GM10266 (cell line): ENCODE data around the gene DUS2.
"Not testable (repeated sequence)": the region's sequence is repeated elsewhere in the genome, so short reads cannot be mapped to it uniquely, and the experiment has no call there.

Source experiments
- DNase-seq: peaks from one replicate; pipeline ENCODE4 v3.0.0; 2012; ENCODE audit errors: extremely low spot score
- CTCF ChIP-seq: IDR thresholded peaks from 2 replicates; pipeline ENCODE4 v1.5.1; 2012; ENCODE audit warnings: mild to moderate bottlenecking, low read depth; ENCODE audit not compliant: control insufficient read depth, insufficient read depth; ENCODE audit errors: missing control alignments

Gene DUS2

GRCh38 chr16:68097895-68098294 lies 74.8 kb downstream of the DUS2 start:
- no peak for TF ChIP-seq CTCF
- no peak for DNase-seq

- TF ChIP-seq CTCF, result no peak
- DNase-seq, result no peak
Measured at GRCh38 chr16:68100488-68100887, 77.4 kb downstream of the DUS2 start.

- no peak for DNase-seq
- no peak for TF ChIP-seq CTCF
Measured at GRCh38 chr16:68105611-68106010, 82.5 kb downstream of the DUS2 start.

GRCh38 chr16:68107230-68107928 lies 84.3 kb downstream of the DUS2 start:
- DNase-seq, result not testable (repeated sequence)

- DNase-seq, result not testable (repeated sequence)
Measured at GRCh38 chr16:68109156-68109555, 86.1 kb downstream of the DUS2 start.

- DNase-seq, result not testable (repeated sequence)
Measured at GRCh38 chr16:68110611-68111010, 87.5 kb downstream of the DUS2 start.

GRCh38 chr16:68111379-68111778 lies 88.3 kb downstream of the DUS2 start:
- TF ChIP-seq CTCF, result no peak
- no peak for DNase-seq

GRCh38 chr16:68113059-68113761 lies 90.1 kb downstream of the DUS2 start:
- no peak for TF ChIP-seq CTCF
- no peak for DNase-seq

- DNase-seq, result no peak
- TF ChIP-seq CTCF, result no peak
Measured at GRCh38 chr16:68113765-68114240, 90.7 kb downstream of the DUS2 start.

GRCh38 chr16:68114939-68115338 lies 91.9 kb downstream of the DUS2 start:
- not testable (repeated sequence) for DNase-seq
